GM23338 (cell line): ENCODE measurements around the gene MEIOC.

Source experiments
- CREB1 ChIP-seq: fragments of 250-450 bp; sonication (Bioruptor Pico); IDR thresholded peaks from 2 replicates; pipeline ENCODE4 v1.5.0; 2020; ENCODE audit warnings: low read depth, mild to moderate bottlenecking, moderate library complexity
- EZH2 ChIP-seq: fragments of 200-600 bp; sonication (generic); IDR thresholded peaks from one replicate; pipeline ENCODE4 v1.8.0; 2017; ENCODE audit warnings: antibody characterized with exemption, mild to moderate bottlenecking, low read depth; ENCODE audit not compliant: unreplicated experiment
- EZH2phosphoT487 ChIP-seq: fragments of 200-600 bp; sonication (generic); IDR thresholded peaks from one replicate; pipeline ENCODE4 v1.8.1; 2018; ENCODE audit warnings: antibody characterized with exemption; ENCODE audit not compliant: unreplicated experiment
- JUNB ChIP-seq: IDR thresholded peaks from one replicate; pipeline ENCODE4 v1.6.1; 2016; ENCODE audit warnings: antibody characterized with exemption; ENCODE audit not compliant: unreplicated experiment
- POLR2AphosphoS5 ChIP-seq: IDR thresholded peaks from 2 replicates; pipeline ENCODE4 v1.6.1; 2016; ENCODE audit warnings: antibody characterized with exemption, low read depth
- REST ChIP-seq: IDR thresholded peaks from one replicate; pipeline ENCODE4 v1.6.1; 2018; ENCODE audit warnings: antibody characterized with exemption; ENCODE audit not compliant: unreplicated experiment
- STAT1 ChIP-seq: IDR thresholded peaks from one replicate; pipeline ENCODE4 v1.6.1; 2016; ENCODE audit warnings: antibody characterized with exemption; ENCODE audit not compliant: unreplicated experiment
- ZNF331 ChIP-seq: fragments of 250-450 bp; sonication (Bioruptor Pico); IDR thresholded peaks from 2 replicates; pipeline ENCODE4 v1.5.0; 2020; ENCODE audit warnings: low read depth, mild to moderate bottlenecking, moderate library complexity
- TF ChIP-seq, protein P1 (sequence below), 2 experiments: fragments of 200-600 bp in 1 of 2; sonication (generic) in 1 of 2; conservative IDR thresholded peaks; 2 replicates each; pipeline versions ENCODE4 v1.5.1 to v1.6.1; 2016 to 2017; ENCODE audit warnings: antibody characterized with exemption in 2 of 2, low read depth in 2 of 2, mild to moderate bottlenecking in 2 of 2, moderate library complexity in 1 of 2

DNA sequence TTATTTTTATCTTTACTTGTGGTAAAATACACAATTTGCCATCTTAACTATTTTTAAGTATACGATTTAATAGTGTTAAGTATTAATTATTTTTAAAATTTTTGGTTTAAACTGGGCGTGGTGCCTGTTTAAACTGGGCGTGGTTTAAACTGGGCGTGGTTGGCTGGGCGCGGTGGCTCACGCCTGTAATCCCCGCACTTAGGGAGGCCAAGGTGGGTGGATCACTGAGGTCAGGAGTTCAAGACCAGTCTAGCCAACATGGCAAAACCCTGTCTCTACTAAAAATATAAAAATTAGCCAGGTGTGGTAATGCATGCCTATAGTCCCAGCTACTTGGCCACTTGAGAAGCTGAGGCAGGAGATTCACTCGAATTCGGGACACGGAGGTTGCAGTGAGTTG, 37.3 kb downstream of the MEIOC start:
- TF ChIP-seq, protein P1, sequence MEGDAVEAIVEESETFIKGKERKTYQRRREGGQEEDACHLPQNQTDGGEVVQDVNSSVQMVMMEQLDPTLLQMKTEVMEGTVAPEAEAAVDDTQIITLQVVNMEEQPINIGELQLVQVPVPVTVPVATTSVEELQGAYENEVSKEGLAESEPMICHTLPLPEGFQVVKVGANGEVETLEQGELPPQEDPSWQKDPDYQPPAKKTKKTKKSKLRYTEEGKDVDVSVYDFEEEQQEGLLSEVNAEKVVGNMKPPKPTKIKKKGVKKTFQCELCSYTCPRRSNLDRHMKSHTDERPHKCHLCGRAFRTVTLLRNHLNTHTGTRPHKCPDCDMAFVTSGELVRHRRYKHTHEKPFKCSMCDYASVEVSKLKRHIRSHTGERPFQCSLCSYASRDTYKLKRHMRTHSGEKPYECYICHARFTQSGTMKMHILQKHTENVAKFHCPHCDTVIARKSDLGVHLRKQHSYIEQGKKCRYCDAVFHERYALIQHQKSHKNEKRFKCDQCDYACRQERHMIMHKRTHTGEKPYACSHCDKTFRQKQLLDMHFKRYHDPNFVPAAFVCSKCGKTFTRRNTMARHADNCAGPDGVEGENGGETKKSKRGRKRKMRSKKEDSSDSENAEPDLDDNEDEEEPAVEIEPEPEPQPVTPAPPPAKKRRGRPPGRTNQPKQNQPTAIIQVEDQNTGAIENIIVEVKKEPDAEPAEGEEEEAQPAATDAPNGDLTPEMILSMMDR (conservative IDR thresholded peaks at IDR 0.05; ENCODE audit: low read depth in 2 of 2), result no peak
- TF ChIP-seq ZNF331 (CRISPR knock-in tag) (no peak), EZH2phosphoT487 (no peak), POLR2AphosphoS5 (no peak), REST (no peak), EZH2 (no peak), CREB1 (CRISPR knock-in tag) (no peak), JUNB (no peak), STAT1 (no peak)
